ENCODE data around the gene DHX9. TPM values are rescaled to one million over a fixed set of nuclear protein-coding genes. Genes with fewer than 3 reads are reported as not detected.

Gene DHX9
- total RNA-seq, 4 donors from 2014 or later = 49.6 to 105 (median 87.5) TPM

DNA sequence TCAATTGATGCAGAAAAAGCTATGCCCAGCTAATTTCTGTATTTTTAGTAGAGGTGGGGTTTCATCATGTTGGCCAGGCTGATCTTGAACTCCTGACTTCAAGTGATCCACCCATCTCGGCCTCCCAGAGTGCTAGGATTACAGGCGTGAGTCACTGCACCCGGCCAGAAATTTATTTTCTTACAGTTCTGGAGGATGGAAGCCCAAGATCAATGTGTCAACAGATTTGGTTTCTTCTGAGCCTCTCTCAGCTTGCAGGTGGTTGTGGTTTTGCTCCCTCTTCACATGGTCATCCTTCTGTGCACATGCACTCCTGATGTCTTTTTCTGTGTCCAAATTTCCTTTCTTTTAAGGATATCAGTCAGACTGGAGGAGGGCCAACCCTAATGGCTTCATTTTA, 78.2 kb downstream of the DHX9 start:
- intact Hi-C loops (cut with DNase I; ENCODE audit: low total_unique reads) = no loop called here
- no peak overlapping the region for H3K4me3 ChIP-seq (ENCODE audit: low read depth, poor library complexity, severe bottlenecking)
- DNase-seq (ENCODE audit: low spot score in 2 of 2) = no peak
- TF ChIP-seq CTCF (IDR thresholded peaks at IDR 0.05) (no peak), POLR2A (IDR thresholded peaks at IDR 0.05) (no peak)
- 65 to 79% methylated on average over 3 of the region's 3 CpGs for WGBS, 2 donors

- TF ChIP-seq CTCF (IDR thresholded peaks at IDR 0.05) (no peak), POLR2A (IDR thresholded peaks at IDR 0.05) (no peak)
- WGBS, 2 donors = 56 to 62% methylated on average over 1 of the region's 1 CpG
- no peak overlapping the region for H3K4me3 ChIP-seq (ENCODE audit: low read depth, poor library complexity, severe bottlenecking)
- no peak for DNase-seq (ENCODE audit: low spot score in 2 of 2)
- intact Hi-C loops (cut with DNase I; ENCODE audit: low total_unique reads) = no loop called here
These were observed 86.5 kb downstream of the DHX9 start for GRCh38 chr1:182925661-182926060.

DNA sequence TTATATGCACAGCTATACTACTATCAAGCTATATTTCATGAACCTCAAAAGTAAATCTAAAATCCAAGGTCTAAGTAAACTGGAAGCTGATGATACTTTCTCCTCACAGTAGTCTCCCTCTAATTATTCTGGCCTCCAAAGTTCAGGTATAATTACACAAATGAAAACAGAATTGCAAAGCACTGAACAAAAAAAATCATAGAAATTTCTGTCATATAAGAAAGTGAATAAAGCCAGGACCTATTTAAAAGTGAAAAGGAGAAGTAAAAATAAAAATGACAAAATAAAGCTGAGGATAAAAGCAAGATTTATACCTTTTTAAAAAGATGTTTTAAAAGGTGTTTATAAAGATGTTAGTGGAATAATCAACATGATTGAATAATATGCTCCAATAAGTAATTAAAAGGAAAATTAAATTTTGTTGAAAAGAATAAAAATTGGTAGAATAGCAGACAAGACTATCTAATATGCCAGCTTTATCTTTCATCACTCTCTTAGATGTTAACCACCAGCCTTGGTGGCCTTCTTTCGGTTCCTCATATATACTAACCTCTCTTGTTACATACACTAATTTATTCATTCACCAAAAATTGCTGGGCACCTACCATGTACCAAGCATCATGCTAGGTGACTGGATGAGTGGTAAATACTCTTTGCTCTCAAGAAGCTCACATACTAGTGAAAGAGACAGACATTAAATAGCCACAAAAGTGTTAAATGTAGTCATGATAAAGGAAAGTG, 88.7 kb downstream of the DHX9 start:
- 85 to 90% methylated on average over 1 of the region's 1 CpG for WGBS, 2 donors
- intact Hi-C loops (cut with DNase I; ENCODE audit: low total_unique reads) = no loop called here

DNA sequence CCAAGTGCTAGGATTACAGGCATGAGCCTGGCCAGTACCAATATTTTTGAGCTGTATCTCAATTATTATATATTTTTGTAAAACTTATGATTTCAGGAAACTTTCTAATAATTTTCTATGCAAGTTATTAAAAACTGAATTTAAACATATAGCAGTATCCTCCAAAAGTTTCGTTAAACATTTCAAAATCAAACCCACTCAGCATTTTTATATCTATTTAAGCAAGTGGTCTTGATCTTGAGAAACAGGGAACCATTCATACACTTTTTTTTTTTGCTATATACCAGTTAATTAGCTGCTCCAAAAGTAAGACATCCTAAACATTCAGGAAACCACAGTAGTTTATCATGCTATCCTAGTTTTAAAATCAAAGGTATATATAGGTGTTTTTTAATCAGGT, 91.8 kb downstream of the DHX9 start:
- H3K4me3 ChIP-seq (ENCODE audit: low read depth, poor library complexity, severe bottlenecking) = no peak overlapping the region
- 80 to 82% methylated on average over 1 of the region's 1 CpG for WGBS, 2 donors
- DNase-seq (ENCODE audit: low spot score in 2 of 2) = no peak
- TF ChIP-seq POLR2A (IDR thresholded peaks at IDR 0.05) (no peak), CTCF (IDR thresholded peaks at IDR 0.05) (no peak)
- intact Hi-C loops (cut with DNase I; ENCODE audit: low total_unique reads) = no loop called here

More for the DNA sequence above, 88.7 kb downstream of the DHX9 start:
- no peak overlapping the region for H3K4me3 ChIP-seq (ENCODE audit: low read depth, poor library complexity, severe bottlenecking)
- no peak for DNase-seq (ENCODE audit: low spot score in 2 of 2)
- TF ChIP-seq POLR2A (IDR thresholded peaks at IDR 0.05) (no peak), CTCF (IDR thresholded peaks at IDR 0.05) (no peak)

DNA sequence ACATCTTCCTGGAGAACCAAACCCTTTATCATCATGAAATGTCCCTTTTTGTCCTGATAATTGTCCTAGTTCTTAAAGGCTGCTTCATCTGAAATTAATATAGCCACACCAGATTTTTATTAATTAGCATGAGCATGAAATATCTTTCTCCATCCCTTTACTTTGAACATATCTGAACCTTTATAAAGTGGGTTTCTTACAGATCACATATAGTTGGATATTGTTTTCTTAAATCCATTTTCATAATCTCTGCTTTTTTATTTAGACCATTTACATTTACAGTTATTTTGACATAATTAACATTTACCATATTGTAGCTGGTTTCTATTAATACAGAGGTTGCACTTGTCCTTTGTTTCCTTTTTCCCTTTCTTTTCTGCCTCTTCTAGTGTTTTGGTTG, 96.6 kb downstream of the DHX9 start:
- no peak overlapping the region for H3K4me3 ChIP-seq (ENCODE audit: low read depth, poor library complexity, severe bottlenecking)
- TF ChIP-seq POLR2A (IDR thresholded peaks at IDR 0.05) (no peak), CTCF (IDR thresholded peaks at IDR 0.05) (no peak)
- intact Hi-C loops (cut with DNase I; ENCODE audit: low total_unique reads) = no loop called here
- DNase-seq (ENCODE audit: low spot score in 2 of 2) = no peak

Other genes with a start within 250 kb of the DHX9 start
- 1 to 10 TPM in 2 of 4 donors, under 1 TPM in 1, not detected in 1; 0.37 to 1.2 (median 1.1) TPM for gene RGS16, start 235.0 kb upstream of the DHX9 start, total RNA-seq
- gene RGS8, start 154.8 kb upstream of the DHX9 start, total RNA-seq = not detected
- 10 to 100 TPM in 2 of 4 donors, 1 to 10 TPM in 2; 6.6 to 18.9 (median 9.7) TPM for gene NPL, start 49.6 kb upstream of the DHX9 start, total RNA-seq
- gene SHCBP1L, start 113.8 kb downstream of the DHX9 start, total RNA-seq = 1 to 10 TPM in 1 of 4 donors, not detected in 3; 3.4 TPM
- 100 to 1,000 TPM in 1 of 4 donors, 10 to 100 TPM in 3; 76.9 to 159 (median 81.0) TPM for gene LAMC1, start 184.1 kb downstream of the DHX9 start, total RNA-seq

Data from lower leg skin (tissue), 4 donors.